ENCODE results near the gene CYP27C1. TPM values are rescaled to one million over a fixed set of nuclear protein-coding genes. Genes with fewer than 3 reads are reported as not detected.

Gene CYP27C1
- polyA plus RNA-seq, 4 donors, result 7.0 to 8.7 (median 7.7) TPM

- no peak for DNase-seq (ENCODE audit: low read depth in 4 of 4, low spot score in 3 of 4)
Measured at GRCh38 chr2:127195140-127196074, 24.7 kb downstream of the CYP27C1 start.

- DNase-seq (ENCODE audit: low read depth in 4 of 4, low spot score in 3 of 4), result no peak
Measured at GRCh38 chr2:127194447-127194846, 25.7 kb downstream of the CYP27C1 start.

- no peak for DNase-seq (ENCODE audit: low read depth in 4 of 4, low spot score in 3 of 4)
Measured at GRCh38 chr2:127193967-127194280, 26.2 kb downstream of the CYP27C1 start.

GRCh38 chr2:127193164-127193966 is 26.7 kb downstream of the CYP27C1 start:
- no peak for DNase-seq (ENCODE audit: low read depth in 4 of 4, low spot score in 3 of 4)

GRCh38 chr2:127191331-127192219 is 28.5 kb downstream of the CYP27C1 start:
- no peak for DNase-seq (ENCODE audit: low read depth in 4 of 4, low spot score in 3 of 4)

GRCh38 chr2:127188797-127189196 is 31.3 kb downstream of the CYP27C1 start:
- no peak for DNase-seq (ENCODE audit: low read depth in 4 of 4, low spot score in 3 of 4)

GRCh38 chr2:127187831-127188230 is 32.3 kb downstream of the CYP27C1 start:
- no peak for DNase-seq (ENCODE audit: low read depth in 4 of 4, low spot score in 3 of 4)

GRCh38 chr2:127187081-127187775 is 32.9 kb downstream of the CYP27C1 start:
- DNase-seq (ENCODE audit: low read depth in 4 of 4, low spot score in 3 of 4), result no peak

GRCh38 chr2:127185705-127186104 is 34.4 kb downstream of the CYP27C1 start:
- no peak for DNase-seq (ENCODE audit: low read depth in 4 of 4, low spot score in 3 of 4)

GRCh38 chr2:127185093-127185492 is 35.0 kb downstream of the CYP27C1 start:
- no peak for DNase-seq (ENCODE audit: low read depth in 4 of 4, low spot score in 3 of 4)

GRCh38 chr2:127183771-127184170 is 36.3 kb downstream of the CYP27C1 start:
- DNase-seq (ENCODE audit: low read depth in 4 of 4, low spot score in 3 of 4), result no peak

GRCh38 chr2:127182626-127183458 is 37.3 kb downstream of the CYP27C1 start:
- no peak for DNase-seq (ENCODE audit: low read depth in 4 of 4, low spot score in 3 of 4)

GRCh38 chr2:127181851-127182250 is 38.2 kb downstream of the CYP27C1 start:
- no peak for DNase-seq (ENCODE audit: low read depth in 4 of 4, low spot score in 3 of 4)

- no peak for DNase-seq (ENCODE audit: low read depth in 4 of 4, low spot score in 3 of 4)
Measured at GRCh38 chr2:127179766-127180165, 40.3 kb downstream of the CYP27C1 start.

GRCh38 chr2:127177617-127178263 is 42.4 kb downstream of the CYP27C1 start:
- no peak for DNase-seq (ENCODE audit: low read depth in 4 of 4, low spot score in 3 of 4)

GRCh38 chr2:127176371-127177311 is 43.5 kb downstream of the CYP27C1 start:
- no peak for DNase-seq (ENCODE audit: low read depth in 4 of 4, low spot score in 3 of 4)

- DNase-seq (ENCODE audit: low read depth in 4 of 4, low spot score in 3 of 4), result no peak
Measured at GRCh38 chr2:127175751-127176354, 44.2 kb downstream of the CYP27C1 start.
